Heart left ventricle (tissue), 13 donors: ENCODE results near the gene KCTD5.
"Not testable (repeated sequence)": the region's sequence is repeated elsewhere in the genome, so short reads cannot be mapped to it uniquely, and the experiment has no call there.

Experiments
- CTCF ChIP-seq, 12 donors: fragments of 200-600 bp; sonication (generic) in 4 of 12; IDR thresholded peaks; one replicate each; pipeline versions ENCODE4 v1.5.0 to v1.8.0; 2018 to 2022; ENCODE audit warnings: antibody characterized with exemption in 12 of 12, mild to moderate bottlenecking in 5 of 12
- POLR2A ChIP-seq, 2 donors: fragments of 450-650 bp; IDR thresholded peaks; one replicate each; pipeline ENCODE4 v1.6.1; 2017; ENCODE audit warnings: antibody characterized with exemption in 2 of 2, mild to moderate bottlenecking in 2 of 2, moderate library complexity in 2 of 2
- donor health status: ischemic (EF 13 %, LVEDD 7.1; RV severe dilation, severe dysfunction).
- donor health status: DM: no; HTN: yes; CAD: no.
- donor health status: DM: no; HTN: no; CAD: no.
- donor health status: ischemic (EF 25% LVEDD 6.9; RV normal size, moderate dysfunction).
- donor health status: ischemic (EF 25% LVEDD 5.7; RV mildly dilated, moderate dysfunction).
- donor health status: ischemic (EF 35%, LVEDD 5.7; RV mildly dilated, moderate dysfunction).
- donor health status: nonischemic (EF 11% LVEDD 7.7; RV severe dilation, severe dysfunction).
- donor health status: DM: yes; HTN: yes; CAD: no.
- donor health status: PGD.
- donor health status: ischemic (EF 29% LVEDD 5.4; RV normal size, mild dysfunction).
- donor health status: nonischemic (EF 23%, LVEDD 6.1; RV moderate dilation, normal function).

GRCh38 chr16:2686075-2686474 is 3.8 kb downstream of the KCTD5 start:
- not testable (repeated sequence) for TF ChIP-seq CTCF, POLR2A (IDR thresholded peaks at IDR 0.05)
